Pancreas (tissue), 10 donors: ENCODE measurements around the gene TFF3. TPM values are rescaled to one million over a fixed set of nuclear protein-coding genes. Genes with fewer than 3 reads are reported as not detected.

Experiments used
- ATAC-seq, 4 donors: fragments of 200-7000 bp; cut with Tn5 transposase; one replicate each; pipeline versions ENCODE4 v1.8.0 to v1.9.1; 2020; ENCODE audit warnings: mild to moderate bottlenecking in 4 of 4, moderate library complexity in 4 of 4
- DNase-seq, 6 donors: peaks; one replicate each; pipeline ENCODE4 v3.0.0-alpha.2; 2020
- FAIRE-seq: peaks from 2 replicates; lab custom pipeline; 2012; peaks lifted over from hg19 to GRCh38; lab: Jason Lieb, UNC
- H3K27ac ChIP-seq, 4 donors: fragments of 200-600 bp; sonication (generic); 1 replicate in 3 of 4; 2 replicates in 1 of 4; pipeline versions ENCODE4 v1.5.0 to v1.8.0; 2020
- H3K27me3 ChIP-seq, 4 donors: fragments of 200-600 bp; one replicate each; pipeline ENCODE4 v1.8.0; 2021
- H3K36me3 ChIP-seq, 3 donors: fragments of 200-600 bp; sonication (generic) in 1 of 3; one replicate each; pipeline versions ENCODE4 v1.5.0 to v1.8.0; 2020 to 2021
- H3K4me1 ChIP-seq, 3 donors: fragments of 200-600 bp; one replicate each; pipeline ENCODE4 v1.8.0; 2021
- H3K4me3 ChIP-seq, 4 donors: fragments of 200-600 bp; sonication (generic) in 2 of 4; one replicate each; pipeline versions ENCODE4 v1.5.0 to v1.8.0; 2020 to 2021
- H3K9me3 ChIP-seq, 4 donors: fragments of 200-600 bp; one replicate each; pipeline ENCODE4 v1.8.0; 2021
- CTCF ChIP-seq, 4 donors: fragments of 200-600 bp; sonication (generic) in 3 of 4; IDR thresholded peaks; one replicate each; pipeline versions ENCODE4 v1.5.0 to v1.8.0; 2021; ENCODE audit warnings: antibody characterized with exemption in 4 of 4
- WGBS, 2 donors: extraction: QIAGEN DNeasy Blood & Tissue Kit; methylation state at CpG; one replicate each; pipeline ENCODE4 v1.1.7; 2013; 5-methylcytosine and 5-hydroxymethylcytosine counted together
- intact Hi-C, 3 donors: fragments of 100-400 bp; cut with DNase I; formaldehyde crosslinking; loops; one replicate each; pipeline versions ENCODE4 v1.11.1 to v1.14.2; 2022
- polyA plus RNA-seq, 2 donors: library from polyadenylated mRNA; stranded (reverse); fragments of 200-250 nt; gene quantifications; one replicate each; pipeline ENCODE4 v1.2.3, GENCODE V29; 2013
- total RNA-seq, 6 donors: library from RNA; stranded (reverse); fragmentation: NEBNext Ultra II Directional in 4 of 6; extraction: Animal tissue kit (Norgen Biotek cat#: 25700) in 4 of 6; gene quantifications; one replicate each; pipeline versions ENCODE4 v1.2.1 to v1.2.4, GENCODE V29; 2021 to 2023
- donor health status: healthy with polysubstance abuse.
- donor health status: DM: no; HTN: no; CAD: no; lungs with moderate emphysema.
- donor health status: DM: no; HTN: no; CAD: no.
- donor health status: control.
- donor health status: control.
- donor health status: Bipolar disorder and iron deficiency.
- donor health status: DM: yes; HTN: yes; CAD: no.
- donor health status: DM: no; HTN: no; CAD: no.
- donor health status: DM: no; HTN: no; CAD: no.
- donor health status: DM: yes; HTN: yes; CAD: no.

The TFF3 gene
- total and polyA plus RNA-seq, 8 donors: 5.9 to 51.9 (median 11.3) TPM

- Histone ChIP-seq H3K4me1 (no peaks in the 10 kb centered on the region), H3K36me3 (no peaks in the 10 kb centered on the region), H3K27me3 (no peaks in the 10 kb centered on the region), H3K4me3 (no peak overlapping the region), H3K27ac (no peak overlapping the region), H3K9me3 (no peaks in the 10 kb centered on the region)
- intact Hi-C loops: no loop called here
- WGBS, 2 donors: 81 to 83% methylated on average over 11 of the region's 11 CpGs
- FAIRE-seq (no peak), ATAC-seq (no peak), DNase-seq (no peak)
- no peak for TF ChIP-seq CTCF (IDR thresholded peaks at IDR 0.05)
Observed at GRCh38 chr21:42343963-42344510, 28.8 kb upstream of the TFF3 start.

GRCh38 chr21:42343556-42343955 lies 28.3 kb upstream of the TFF3 start:
- Histone ChIP-seq H3K27ac (no peak overlapping the region), H3K4me3 (no peak overlapping the region), H3K4me1 (no peaks in the 10 kb centered on the region), H3K9me3 (no peaks in the 10 kb centered on the region), H3K36me3 (no peaks in the 10 kb centered on the region), H3K27me3 (no peaks in the 10 kb centered on the region)
- 84 to 90% methylated on average over 6 of the region's 6 CpGs for WGBS, 2 donors
- TF ChIP-seq CTCF (IDR thresholded peaks at IDR 0.05): no peak
- FAIRE-seq (no peak), DNase-seq (no peak), ATAC-seq (no peak)
- intact Hi-C loops: no loop called here

- WGBS, 2 donors: 75 to 76% methylated on average over 10 of the region's 10 CpGs
- Histone ChIP-seq H3K4me1 (no peaks in the 10 kb centered on the region), H3K27me3 (no peaks in the 10 kb centered on the region), H3K9me3 (no peaks in the 10 kb centered on the region), H3K36me3 (no peaks in the 10 kb centered on the region), H3K4me3 (no peak overlapping the region), H3K27ac (no peak overlapping the region)
- FAIRE-seq (no peak), ATAC-seq (no peak), DNase-seq (no peak)
- intact Hi-C loops: no loop called here
- TF ChIP-seq CTCF (IDR thresholded peaks at IDR 0.05): no peak
Observed at GRCh38 chr21:42343101-42343500, 27.9 kb upstream of the TFF3 start.

GRCh38 chr21:42341776-42342542 lies 26.8 kb upstream of the TFF3 start:
- DNase-seq (no peak), ATAC-seq (no peak), FAIRE-seq (no peak)
- intact Hi-C loops: no loop called here
- H3K4me3 ChIP-seq: no peak overlapping the region
- no peaks in the 10 kb centered on the region for H3K27me3 ChIP-seq
- no peaks in the 10 kb centered on the region for H3K36me3 ChIP-seq
- H3K9me3 ChIP-seq: no peaks in the 10 kb centered on the region
- no peak overlapping the region for H3K27ac ChIP-seq
- no peak for TF ChIP-seq CTCF (IDR thresholded peaks at IDR 0.05)
- 87 to 91% methylated on average over 15 of the region's 15 CpGs for WGBS, 2 donors
- H3K4me1 ChIP-seq: no peaks in the 10 kb centered on the region
